Measurements from ENCODE around the gene DNAJC24.

DNA sequence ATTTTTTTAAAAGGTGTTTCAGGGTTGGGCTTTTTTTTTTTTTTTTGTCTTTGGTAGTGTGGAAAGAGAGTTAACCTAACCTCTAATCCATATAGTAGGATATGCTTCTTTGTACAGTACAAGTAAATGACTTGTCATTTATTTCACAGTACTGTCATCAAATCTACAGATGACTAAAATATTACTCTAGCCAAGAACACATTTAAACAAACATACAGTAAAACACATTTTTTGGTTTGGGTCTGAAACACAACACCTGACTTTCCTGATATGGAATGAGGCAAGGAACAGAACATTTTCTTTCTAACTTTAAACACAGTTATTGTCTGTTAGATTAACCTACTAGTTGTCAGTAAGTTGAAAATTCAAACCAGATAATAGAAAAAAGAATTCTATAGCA is 71.6 kb downstream of the DNAJC24 start:
- no peak for TF ChIP-seq EP300 (IDR thresholded peaks at IDR 0.05)
- TF ChIP-seq, protein P1, sequence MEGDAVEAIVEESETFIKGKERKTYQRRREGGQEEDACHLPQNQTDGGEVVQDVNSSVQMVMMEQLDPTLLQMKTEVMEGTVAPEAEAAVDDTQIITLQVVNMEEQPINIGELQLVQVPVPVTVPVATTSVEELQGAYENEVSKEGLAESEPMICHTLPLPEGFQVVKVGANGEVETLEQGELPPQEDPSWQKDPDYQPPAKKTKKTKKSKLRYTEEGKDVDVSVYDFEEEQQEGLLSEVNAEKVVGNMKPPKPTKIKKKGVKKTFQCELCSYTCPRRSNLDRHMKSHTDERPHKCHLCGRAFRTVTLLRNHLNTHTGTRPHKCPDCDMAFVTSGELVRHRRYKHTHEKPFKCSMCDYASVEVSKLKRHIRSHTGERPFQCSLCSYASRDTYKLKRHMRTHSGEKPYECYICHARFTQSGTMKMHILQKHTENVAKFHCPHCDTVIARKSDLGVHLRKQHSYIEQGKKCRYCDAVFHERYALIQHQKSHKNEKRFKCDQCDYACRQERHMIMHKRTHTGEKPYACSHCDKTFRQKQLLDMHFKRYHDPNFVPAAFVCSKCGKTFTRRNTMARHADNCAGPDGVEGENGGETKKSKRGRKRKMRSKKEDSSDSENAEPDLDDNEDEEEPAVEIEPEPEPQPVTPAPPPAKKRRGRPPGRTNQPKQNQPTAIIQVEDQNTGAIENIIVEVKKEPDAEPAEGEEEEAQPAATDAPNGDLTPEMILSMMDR (IDR thresholded peaks at IDR 0.05) = no peak
- no peak for TF ChIP-seq POLR2A (IDR thresholded peaks at IDR 0.05)
